NCI-H82 treated with DMSO at 0.1 percent for 48 hours (cell line): ENCODE measurements around the gene RUBCNL.
A peak's percentile ranks its signal among the peaks of the same experiment; 100 is the strongest.
"Not testable (repeated sequence)": the region's sequence is repeated elsewhere in the genome, so short reads cannot be mapped to it uniquely, and the experiment has no call there.

ENCODE experiments used
- DNase-seq: peaks from one replicate; lab custom pipeline; 2025; ENCODE audit not compliant: unreplicated experiment; lab: John Stamatoyannopoulos, UW

Gene RUBCNL

DNA sequence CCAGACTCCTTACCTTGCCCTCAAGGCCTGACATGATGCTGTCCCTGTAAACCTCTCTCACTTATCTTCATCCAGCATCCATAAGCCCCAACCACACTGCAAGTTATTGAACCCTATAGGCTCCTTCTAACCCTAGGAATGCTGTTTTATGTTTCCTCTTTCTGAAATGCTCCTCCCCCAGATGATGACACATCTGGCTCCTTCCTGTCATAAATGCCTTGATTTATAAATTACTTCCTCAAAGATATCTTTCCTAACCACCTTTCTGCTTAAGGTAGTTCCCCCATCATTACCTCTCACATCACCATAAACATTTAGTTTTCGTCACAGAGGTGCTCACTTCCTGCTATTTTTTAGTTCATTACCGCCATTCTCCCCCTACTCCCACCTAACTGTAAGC is 12.3 kb downstream of the RUBCNL start:
- no peak for DNase-seq

GRCh38 chr13:46373623-46374022 is 13.4 kb downstream of the RUBCNL start:
- no peak for DNase-seq

DNA sequence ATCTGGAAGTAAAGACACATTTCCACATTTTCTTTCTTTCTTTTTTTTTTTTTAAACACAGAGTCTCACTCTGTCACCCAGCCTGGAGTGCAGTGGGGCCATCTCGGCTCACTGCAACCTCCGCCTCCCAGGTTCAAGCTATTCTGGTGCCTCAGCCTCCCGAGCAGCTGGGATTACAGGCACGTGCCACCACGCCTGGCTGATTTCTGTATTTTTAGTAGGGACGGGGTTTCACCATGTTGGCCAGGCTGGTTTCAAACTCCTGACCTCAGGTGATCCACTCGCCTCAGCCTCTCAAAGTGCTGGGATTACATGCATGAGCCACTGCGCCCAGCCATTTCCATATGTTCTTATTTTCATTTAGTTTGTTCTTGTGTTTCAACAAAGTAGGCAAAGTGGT is 14.1 kb downstream of the RUBCNL start:
- DNase-seq: not testable (repeated sequence)

DNA sequence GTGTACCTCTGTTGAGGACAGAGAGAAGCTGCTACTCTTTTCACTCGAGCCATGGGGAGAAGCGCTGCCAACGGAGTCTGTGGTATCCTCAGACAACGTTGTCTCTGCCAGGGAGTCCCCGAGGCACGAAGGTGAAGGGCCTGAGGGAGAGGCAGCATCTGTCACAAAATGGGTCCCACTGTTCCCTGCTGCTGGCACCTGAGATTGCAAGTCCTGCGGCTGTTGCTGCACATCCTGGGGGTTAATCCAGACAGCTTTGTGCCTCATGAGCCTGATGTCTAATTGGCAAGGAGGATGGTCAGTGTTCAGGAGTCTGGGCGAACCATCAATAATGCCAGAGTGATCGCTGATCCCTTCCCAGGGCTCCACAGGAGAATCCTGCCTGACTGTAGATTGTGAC is 15.0 kb downstream of the RUBCNL start:
- DNase-seq: no peak

GRCh38 chr13:46369506-46370277 is 17.4 kb downstream of the RUBCNL start:
- DNase-seq: no peak

DNA sequence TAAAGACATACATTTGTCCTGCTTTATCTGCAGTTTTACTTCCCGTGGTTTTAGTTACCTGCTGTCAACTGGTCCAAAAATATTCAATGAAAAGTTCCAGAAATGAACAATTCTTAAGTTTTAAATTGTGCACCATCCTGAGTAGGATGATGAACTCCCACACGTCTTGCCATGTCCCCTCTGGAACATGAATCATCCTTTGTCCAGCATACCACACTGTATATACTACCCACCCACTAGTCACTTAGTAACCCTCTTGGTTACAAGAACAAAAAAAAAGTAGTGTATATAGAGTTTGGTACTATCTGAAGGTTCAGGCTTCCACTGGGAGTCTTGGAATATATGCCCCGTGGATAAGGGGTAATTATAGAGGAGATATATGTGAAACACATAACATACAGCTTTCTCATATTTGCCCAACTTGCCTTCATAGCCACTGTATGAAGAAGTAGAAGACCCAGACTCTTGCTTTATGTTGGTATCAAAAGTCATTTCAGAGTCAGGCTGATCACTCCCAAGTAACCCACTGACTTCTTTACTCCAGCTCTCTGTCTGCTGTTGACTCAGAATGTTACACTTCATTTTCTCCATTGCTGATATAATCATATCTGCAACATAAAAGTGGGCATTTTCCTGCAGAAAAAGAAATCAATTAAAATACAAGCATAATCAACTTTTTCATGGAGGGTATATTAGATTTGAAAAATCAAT is 19.3 kb downstream of the RUBCNL start:
- DNase-seq: no peak

GRCh38 chr13:46361276-46361934 is 25.6 kb downstream of the RUBCNL start:
- no peak for DNase-seq

GRCh38 chr13:46360604-46361003 is 26.4 kb downstream of the RUBCNL start:
- DNase-seq: no peak

DNA sequence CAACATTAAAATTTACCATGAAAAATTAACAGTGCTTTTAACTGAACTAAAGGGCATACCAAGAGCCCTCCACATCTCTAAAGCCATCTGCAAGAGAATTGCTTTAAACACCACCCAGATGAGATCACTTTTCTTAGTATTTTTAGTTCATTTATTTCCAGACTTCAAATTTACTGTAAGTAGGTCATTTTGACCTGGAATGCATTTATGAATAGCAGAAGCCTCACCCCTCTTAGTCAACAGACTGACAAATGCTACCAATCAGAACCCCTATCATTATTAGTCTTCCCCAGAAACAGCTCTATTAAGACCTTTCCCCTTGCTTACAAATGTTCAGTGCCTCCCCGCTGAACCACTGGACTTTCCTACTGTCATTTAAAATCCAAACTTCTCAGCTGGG is 27.3 kb downstream of the RUBCNL start:
- DNase-seq: no peak

DNA sequence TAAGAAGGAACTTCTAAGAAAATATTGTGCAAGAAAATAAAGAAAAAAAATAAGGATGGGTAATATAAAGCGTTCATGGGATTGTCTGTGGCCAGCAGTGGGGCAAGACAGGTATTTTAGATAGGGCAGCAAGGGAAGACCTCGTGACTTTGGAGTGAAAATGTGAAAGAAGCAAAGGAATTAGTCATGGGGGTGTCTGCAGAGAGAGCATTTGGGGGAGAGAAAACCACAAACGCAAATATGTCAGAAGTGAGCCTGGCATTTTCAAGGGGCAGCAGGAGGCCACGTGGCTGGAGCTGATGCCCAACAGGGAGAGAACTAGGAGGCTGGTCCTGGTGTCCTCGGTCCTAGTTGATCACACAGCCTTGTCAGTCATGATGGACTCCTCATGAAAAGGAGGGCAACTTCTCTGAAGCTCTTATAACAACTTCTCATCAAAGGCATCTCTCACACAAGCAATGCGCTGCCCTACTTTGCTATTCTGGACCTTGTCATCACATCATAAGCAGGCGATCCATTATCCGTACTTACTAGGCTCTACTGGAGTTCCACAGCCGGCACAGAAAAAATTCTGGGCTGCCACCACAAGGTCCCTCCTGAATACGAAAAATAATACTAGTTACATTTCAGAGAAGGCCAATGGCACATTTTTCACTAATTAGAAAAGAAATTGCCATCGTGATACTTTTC is 31.0 kb downstream of the RUBCNL start:
- no peak for DNase-seq

- DNase-seq: no peak
Observed at GRCh38 chr13:46355088-46355468, 32.0 kb downstream of the RUBCNL start.

DNA sequence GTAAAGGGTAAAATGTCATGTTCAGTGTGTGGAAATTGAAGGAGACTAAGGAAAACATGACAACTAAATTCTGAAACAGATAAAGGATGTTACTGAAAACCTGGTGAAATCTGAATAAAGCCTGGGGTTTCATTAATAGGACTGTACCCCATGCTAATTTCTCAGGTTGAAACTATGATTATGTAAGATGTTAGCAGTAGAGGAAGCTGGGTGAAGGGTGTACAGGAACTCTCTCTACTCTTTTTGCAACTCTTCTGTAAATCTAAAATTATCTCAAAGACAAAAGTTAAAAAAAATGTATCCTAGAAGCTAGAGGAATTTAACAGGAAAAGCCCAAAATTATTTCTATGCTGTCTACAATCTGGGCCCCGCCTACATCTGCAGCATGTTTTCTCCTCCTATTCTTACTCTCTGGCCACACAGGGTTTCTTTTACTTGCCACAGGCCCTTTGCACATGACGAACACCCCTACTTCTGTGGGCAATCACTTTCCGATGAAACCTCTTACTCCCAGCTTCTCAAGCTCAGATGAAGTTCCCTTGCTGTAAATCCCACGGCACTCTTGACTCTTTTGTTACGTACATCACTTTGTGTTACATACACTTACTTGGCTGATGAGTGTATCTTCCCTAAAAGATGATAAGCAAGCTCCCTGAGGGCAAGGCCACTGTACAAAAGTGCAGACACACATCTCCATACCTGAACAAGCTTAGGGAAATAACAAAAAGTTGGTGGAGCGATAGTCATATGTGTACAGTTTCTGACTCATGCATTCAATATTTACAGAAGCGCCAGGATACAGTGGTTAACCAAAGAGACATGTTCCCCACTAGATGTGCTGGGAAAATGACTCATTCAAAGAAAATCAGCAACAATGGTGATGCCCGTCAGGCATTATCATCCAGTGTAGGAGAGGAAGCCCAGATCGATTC is 32.6 kb downstream of the RUBCNL start:
- no peak for DNase-seq

GRCh38 chr13:46352805-46353204 is 34.2 kb downstream of the RUBCNL start:
- no peak for DNase-seq

DNA sequence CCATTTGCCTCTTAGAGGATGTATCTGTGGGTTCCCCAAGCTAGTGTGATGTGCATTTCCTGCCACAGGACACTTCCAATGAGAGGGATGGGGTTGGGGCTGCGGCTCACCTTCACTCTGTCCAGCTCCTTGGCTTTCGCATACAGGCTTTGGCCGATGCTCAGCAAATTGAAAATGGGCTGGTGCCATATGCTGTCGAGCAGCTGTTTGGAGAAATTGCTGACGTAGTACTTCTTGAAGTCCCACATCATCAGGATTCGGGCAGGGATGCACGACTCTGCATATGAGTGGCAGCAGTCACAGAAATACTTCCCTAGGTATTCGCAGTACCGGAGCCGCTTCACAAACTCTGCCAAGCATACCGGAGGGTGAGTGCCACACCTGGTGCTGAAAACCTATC is 37.0 kb downstream of the RUBCNL start:
- no peak for DNase-seq

GRCh38 chr13:46348961-46349360 is 38.1 kb downstream of the RUBCNL start:
- peak; percentile 98 for DNase-seq

DNA sequence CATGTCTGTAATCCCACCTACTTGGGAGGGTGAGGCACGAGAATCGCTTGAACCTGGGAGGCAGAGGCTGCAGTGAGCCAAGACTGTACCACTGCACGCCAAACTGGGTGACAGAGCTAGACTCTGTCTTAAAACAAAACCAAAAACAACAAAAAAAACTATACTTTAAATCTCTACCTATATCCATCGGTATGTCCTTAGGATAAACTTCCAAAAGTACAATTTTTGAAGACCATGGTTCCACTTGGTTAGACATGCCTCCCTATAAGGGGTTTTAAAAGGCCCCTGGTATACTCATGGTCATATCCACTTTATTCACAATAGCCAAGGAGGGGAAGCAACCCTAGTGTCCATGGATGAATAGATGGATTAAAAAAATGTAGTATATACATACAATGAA is 39.8 kb downstream of the RUBCNL start:
- no peak for DNase-seq

- DNase-seq: no peak
Observed at GRCh38 chr13:46345866-46346265, 41.2 kb downstream of the RUBCNL start.

DNA sequence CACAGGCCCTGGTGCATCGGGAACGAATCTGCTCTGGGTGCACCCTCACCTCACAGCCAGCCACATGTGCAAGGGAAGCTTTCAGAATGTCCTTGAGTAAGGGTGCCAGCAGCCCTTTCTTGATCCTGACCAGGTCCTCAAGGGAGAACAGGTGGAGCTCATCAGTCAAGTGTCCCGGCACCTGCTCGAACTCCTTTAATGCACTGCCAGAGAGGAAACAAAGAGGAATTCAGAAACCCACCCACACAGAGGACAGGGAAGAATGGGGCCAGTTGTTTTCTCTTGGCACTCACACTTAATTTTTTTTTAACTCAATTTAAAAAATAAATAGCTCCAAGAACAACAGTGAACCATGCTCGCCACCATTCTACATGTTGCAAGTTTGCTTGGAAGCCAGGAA is 41.7 kb downstream of the RUBCNL start:
- no peak for DNase-seq

DNA sequence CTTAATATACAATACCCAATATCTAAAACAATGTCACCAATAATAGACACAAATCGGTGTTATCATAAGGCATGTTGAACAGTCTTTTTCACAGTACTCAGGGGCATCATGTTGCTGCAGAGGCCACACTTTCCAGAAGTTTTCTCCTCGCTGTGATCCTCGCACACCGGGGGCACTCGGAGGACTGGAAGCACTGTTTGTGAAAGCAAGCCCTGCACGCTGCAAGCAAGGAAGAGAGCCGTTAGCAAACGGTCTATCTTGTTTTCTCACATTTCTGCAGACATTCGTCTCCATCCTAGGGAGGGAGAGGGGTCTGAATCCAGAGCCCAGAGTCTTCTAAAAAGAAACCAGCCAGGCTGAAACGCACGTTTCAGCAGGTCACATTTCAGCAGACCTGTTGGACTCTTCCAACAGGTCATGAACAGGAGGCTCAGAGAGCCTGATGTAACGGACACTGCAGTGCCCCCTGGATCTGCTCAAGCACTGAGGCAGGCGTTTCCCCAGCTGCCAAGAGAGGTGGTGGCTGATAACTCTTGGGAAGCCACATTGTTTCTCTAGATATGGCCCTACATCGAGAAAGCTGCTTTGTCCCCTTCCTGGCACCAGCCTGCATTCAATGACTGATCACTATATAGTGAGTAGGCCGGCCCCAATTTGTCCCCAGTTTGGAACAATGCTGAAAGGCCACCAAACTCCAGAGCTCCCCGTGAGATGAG is 43.6 kb downstream of the RUBCNL start:
- no peak for DNase-seq

GRCh38 chr13:46342538-46342937 is 44.5 kb downstream of the RUBCNL start:
- DNase-seq: no peak
